Heart left ventricle (tissue), 16 donors: ENCODE results near the gene LRRN4. TPM values are rescaled to one million over a fixed set of nuclear protein-coding genes. Genes with fewer than 3 reads are reported as not detected.
"Not testable (repeated sequence)": the region's sequence is repeated elsewhere in the genome, so short reads cannot be mapped to it uniquely, and the experiment has no call there.

ENCODE experiments used
- ATAC-seq, 4 donors: fragments of 200-7000 bp; cut with Tn5 transposase; one replicate each; pipeline ENCODE4 v1.9.1; 2020 to 2022; ENCODE audit warnings: moderate library complexity in 4 of 4, mild to moderate bottlenecking in 3 of 4, moderate number of reproducible peaks in 1 of 4
- DNase-seq, 5 donors: peaks; one replicate each; pipeline ENCODE4 v3.0.0-alpha.2; 2020
- H3K27ac ChIP-seq, 12 donors: fragments of 200-600 bp; sonication (generic) in 4 of 12; one replicate each; pipeline versions ENCODE4 v1.5.0 to v1.8.0; 2016 to 2022; ENCODE audit warnings: mild to moderate bottlenecking in 2 of 12
- H3K27me3 ChIP-seq, 9 donors: fragments of 200-600 bp; sonication (generic) in 2 of 9; one replicate each; pipeline versions ENCODE4 v1.5.1 to v1.8.0; 2016 to 2022; ENCODE audit warnings: mild to moderate bottlenecking in 3 of 9
- H3K36me3 ChIP-seq, 9 donors: fragments of 200-600 bp; sonication (generic) in 2 of 9; one replicate each; pipeline versions ENCODE4 v1.5.0 to v1.8.0; 2018 to 2022; ENCODE audit warnings: mild to moderate bottlenecking in 2 of 9
- H3K4me1 ChIP-seq, 12 donors: fragments of 200-600 bp; sonication (generic) in 4 of 12; one replicate each; pipeline versions ENCODE4 v1.5.0 to v1.8.0; 2016 to 2022; ENCODE audit warnings: mild to moderate bottlenecking in 3 of 12
- H3K4me3 ChIP-seq, 12 donors: fragments of 200-600 bp; sonication (generic) in 4 of 12; one replicate each; pipeline versions ENCODE4 v1.5.0 to v1.8.0; 2017 to 2022; ENCODE audit warnings: mild to moderate bottlenecking in 9 of 12, moderate library complexity in 4 of 12
- H3K9me3 ChIP-seq, 12 donors: fragments of 200-600 bp; sonication (generic) in 4 of 12; one replicate each; pipeline versions ENCODE4 v1.5.0 to v1.8.0; 2016 to 2022; ENCODE audit warnings: mild to moderate bottlenecking in 1 of 12
- CTCF ChIP-seq, 12 donors: fragments of 200-600 bp; sonication (generic) in 4 of 12; IDR thresholded peaks; one replicate each; pipeline versions ENCODE4 v1.5.0 to v1.8.0; 2018 to 2022; ENCODE audit warnings: antibody characterized with exemption in 12 of 12, mild to moderate bottlenecking in 5 of 12
- POLR2A ChIP-seq, 2 donors: fragments of 450-650 bp; IDR thresholded peaks; one replicate each; pipeline ENCODE4 v1.6.1; 2017; ENCODE audit warnings: antibody characterized with exemption in 2 of 2, mild to moderate bottlenecking in 2 of 2, moderate library complexity in 2 of 2
- WGBS, 4 donors: extraction: QIAGEN DNeasy Blood & Tissue Kit in 2 of 4; methylation state at CpG; one replicate each; pipeline versions ENCODE4 v1.1.5 to v1.1.7; 2013 to 2018; 5-methylcytosine and 5-hydroxymethylcytosine counted together
- intact Hi-C, 10 donors: fragments of 100-400 bp; cut with DNase I; formaldehyde crosslinking; loops; one replicate each; pipeline versions ENCODE4 v1.11.1 to v1.14.2; 2022
- polyA plus RNA-seq, 2 donors: library from polyadenylated mRNA; stranded (reverse); fragments of 200-250 nt; gene quantifications; one replicate each; pipeline ENCODE4 v1.2.3, GENCODE V29; 2013
- total RNA-seq, 9 donors: library from RNA; depleted of rRNA in 2 of 9; stranded (reverse); fragments of >200 nt in 2 of 9; fragmentation: NEBNext Ultra II Directional in 3 of 9; extraction: Animal tissue kit (Norgen Biotek cat#: 25700) in 3 of 9; gene quantifications; one replicate each; pipeline versions ENCODE4 v1.1.0 to v1.2.4, GENCODE V29; 2016 to 2023
- donor health status: ischemic (EF 13 %, LVEDD 7.1; RV severe dilation, severe dysfunction).
- donor health status: healthy with polysubstance abuse.
- donor health status: DM: no; HTN: yes; CAD: no.
- donor health status: DM: no; HTN: no; CAD: no.
- donor health status: ischemic (EF 25% LVEDD 6.9; RV normal size, moderate dysfunction).
- donor health status: ischemic (EF 25% LVEDD 5.7; RV mildly dilated, moderate dysfunction).
- donor health status: healthy.
- donor health status: DM: yes; HTN: yes; CAD: no.
- donor health status: ischemic (EF 35%, LVEDD 5.7; RV mildly dilated, moderate dysfunction).
- donor health status: nonischemic (EF 11% LVEDD 7.7; RV severe dilation, severe dysfunction).
- donor health status: DM: yes; HTN: yes; CAD: no.
- donor health status: PGD.
- donor health status: ischemic (EF 29% LVEDD 5.4; RV normal size, mild dysfunction).
- donor health status: nonischemic (EF 23%, LVEDD 6.1; RV moderate dilation, normal function).

The LRRN4 gene
- total and polyA plus RNA-seq, 11 donors = 0.12 to 18.7 (median 0.17) TPM; not detected in 4

GRCh38 chr20:6057139-6057538 is 3.3 kb upstream of the LRRN4 start:
- Histone ChIP-seq H3K36me3 (no peaks in the 10 kb centered on the region), H3K4me1 (peaks cover 0 to 21% (median 8%) of the 10 kb centered on the region in 12 donors), H3K27me3 (peaks cover 0 to 13% (median 3%) of the 10 kb centered on the region in 9 donors), H3K9me3 (no peaks in the 10 kb centered on the region), H3K27ac (no peak overlapping the region), H3K4me3 (no peak overlapping the region)
- ATAC-seq (no peak), DNase-seq (no peak)
- no peak for TF ChIP-seq POLR2A (IDR thresholded peaks at IDR 0.05)
- no peak for TF ChIP-seq CTCF (IDR thresholded peaks at IDR 0.05)
- intact Hi-C loops = no loop called here
- WGBS, 4 donors = 96 to 97% (median 96%) methylated on average over 2 of the region's 2 CpGs

DNA sequence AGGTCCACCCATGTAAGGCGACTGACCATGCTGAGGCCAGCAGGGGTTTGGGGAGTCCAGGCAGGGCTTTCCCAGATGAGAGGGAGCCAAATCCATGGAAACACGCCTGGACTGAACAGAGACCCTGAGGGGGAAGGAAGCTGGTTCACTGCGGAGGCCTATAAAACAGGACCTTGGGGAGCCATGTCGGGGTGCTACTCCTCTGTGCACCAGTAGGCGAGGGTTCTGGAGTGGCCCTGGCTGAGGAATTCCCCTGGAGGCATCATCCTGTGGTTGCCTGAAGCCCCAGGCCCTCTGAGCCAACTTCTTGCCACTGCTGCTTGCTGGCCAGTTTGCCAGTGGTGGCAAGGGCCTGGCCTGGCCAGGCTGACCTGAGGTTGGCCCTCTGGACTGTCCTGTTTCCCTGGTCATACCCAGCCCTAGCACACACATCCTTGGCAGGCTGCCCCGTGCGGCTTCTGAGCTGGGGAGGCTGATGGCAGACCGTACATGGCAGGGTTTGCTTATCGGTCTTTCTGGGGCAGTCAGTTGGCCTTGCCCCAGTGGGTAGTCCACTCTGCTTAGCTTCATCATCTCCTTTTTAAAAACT is 2.2 kb upstream of the LRRN4 start:
- Histone ChIP-seq H3K4me3 (no peak overlapping the region), H3K9me3 (no peaks in the 10 kb centered on the region), H3K36me3 (no peaks in the 10 kb centered on the region), H3K27ac (no peak overlapping the region), H3K4me1 (peaks cover 0 to 27% (median 9%) of the 10 kb centered on the region in 12 donors), H3K27me3 (peaks cover 0 to 22% (median 5%) of the 10 kb centered on the region in 9 donors)
- WGBS, 4 donors = 90 to 97% (median 92%) methylated on average over 9 of the region's 9 CpGs
- TF ChIP-seq CTCF (IDR thresholded peaks at IDR 0.05) = no peak
- TF ChIP-seq POLR2A (IDR thresholded peaks at IDR 0.05) = no peak
- DNase-seq (no peak), ATAC-seq (no peak)
- intact Hi-C loops = no loop called here

DNA sequence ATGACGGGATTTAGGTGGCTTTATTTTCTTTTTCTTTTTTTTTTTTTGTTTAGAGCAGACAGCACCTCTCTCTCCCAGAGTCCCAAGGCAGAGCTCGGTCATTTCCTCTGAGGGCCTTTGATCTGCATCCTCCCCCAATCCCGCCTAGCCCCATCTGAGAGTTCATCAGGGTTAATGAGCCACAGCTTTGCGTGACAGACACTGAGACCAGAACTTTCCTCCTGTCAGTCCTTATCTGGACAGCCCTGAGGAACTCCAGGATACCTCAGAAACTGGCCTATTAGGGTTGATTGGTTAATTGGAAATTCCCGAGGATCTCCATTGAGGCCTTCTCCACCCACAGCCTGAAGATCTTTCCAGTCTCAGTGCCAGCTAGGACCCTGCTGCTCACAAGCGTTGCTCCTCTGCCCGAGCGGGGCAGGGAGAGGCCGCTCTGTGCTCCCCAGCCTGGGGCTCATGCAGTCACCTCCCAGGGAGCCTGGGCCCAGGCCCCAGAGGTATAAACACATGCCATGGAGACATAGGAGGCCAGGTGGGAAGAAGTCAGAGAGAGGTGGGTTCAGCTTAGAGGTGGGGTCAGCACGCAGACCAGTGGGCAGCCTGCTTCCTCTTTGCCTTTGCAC is 1.4 kb upstream of the LRRN4 start:
- Histone ChIP-seq H3K27ac (no peak overlapping the region), H3K9me3 (no peaks in the 10 kb centered on the region), H3K4me3 (no peak overlapping the region), H3K4me1 (peaks cover 0 to 27% (median 9%) of the 10 kb centered on the region in 12 donors), H3K27me3 (peaks cover 0 to 28% (median 6%) of the 10 kb centered on the region in 9 donors), H3K36me3 (no peaks in the 10 kb centered on the region)
- no peak for TF ChIP-seq POLR2A (IDR thresholded peaks at IDR 0.05)
- no peak for TF ChIP-seq CTCF (IDR thresholded peaks at IDR 0.05)
- DNase-seq = no peak
- ATAC-seq = no peak
- 61 to 73% (median 71%) methylated on average over 9 to 10 of the region's 10 CpGs for WGBS, 4 donors
- intact Hi-C loops = no loop called here

GRCh38 chr20:6054689-6055051 is 810 bp upstream of the LRRN4 start:
- 44 to 63% (median 53%) methylated on average over 4 of the region's 4 CpGs for WGBS, 4 donors
- H3K4me3 ChIP-seq, ATAC-seq, DNase-seq, H3K36me3 ChIP-seq, H3K27ac ChIP-seq, intact Hi-C loops, H3K9me3 ChIP-seq: not testable (repeated sequence)
- Histone ChIP-seq H3K4me1 (peaks cover 0 to 27% (median 9%) of the 10 kb centered on the region in 12 donors), H3K27me3 (peaks cover 0 to 28% (median 6%) of the 10 kb centered on the region in 9 donors)
